Ramos (cell line): ENCODE data around the gene MYL10.

Experiments
- in situ Hi-C: fragments of 300-500 bp; cut with MboI; formaldehyde crosslinking; loops from one replicate; pipeline ENCODE4 v1.14.3; 2022; ENCODE audit warnings: low sequenced_read_pairs; ENCODE audit not compliant: unreplicated experiment

Gene MYL10

GRCh38 chr7:101599787-101600186 is 29.3 kb downstream of the MYL10 start:
- in situ Hi-C loops, result loop anchor here (10.0 kb wide), 2 partner anchors 215 to 675 kb away; partner anchors contain the start of gene CUX1

DNA sequence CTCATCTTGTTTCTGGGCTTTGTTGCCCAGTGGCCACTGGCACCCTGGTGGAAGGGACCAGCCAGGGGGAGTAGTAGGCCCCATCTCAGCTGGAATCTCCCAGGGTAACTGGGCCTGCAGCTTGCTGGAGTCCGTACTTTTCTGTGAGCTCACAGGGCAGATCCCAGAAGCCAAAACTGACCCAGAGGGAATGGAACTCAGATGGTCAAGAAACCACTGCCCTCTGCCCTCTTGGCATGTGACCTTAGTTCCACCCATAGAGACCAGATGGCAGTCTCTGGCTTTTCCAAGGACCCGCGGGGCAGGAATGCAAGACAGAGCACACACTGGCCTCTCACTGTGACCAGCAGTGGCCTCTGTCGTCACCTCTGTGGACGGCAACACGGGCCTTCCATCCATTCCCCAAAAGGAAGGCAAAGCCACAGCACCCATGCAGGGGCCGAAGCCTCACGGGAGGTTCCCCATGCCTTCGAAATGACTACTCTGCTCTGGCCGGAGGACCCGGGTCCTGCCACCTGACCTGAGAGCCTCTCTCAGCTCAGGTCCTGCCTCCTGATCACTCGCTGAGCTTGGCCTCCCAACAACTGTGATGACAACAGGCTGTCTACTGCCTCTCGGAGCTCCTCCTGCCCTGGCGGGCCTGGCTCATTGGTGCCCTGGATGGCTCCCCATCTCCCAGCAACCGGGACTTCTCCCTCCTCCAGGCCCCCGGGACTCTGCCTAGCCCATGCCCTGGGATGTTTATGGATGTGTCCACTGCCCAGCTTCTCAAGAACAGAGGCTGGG is 29.9 kb downstream of the MYL10 start:
- in situ Hi-C loops, result no loop called here

DNA sequence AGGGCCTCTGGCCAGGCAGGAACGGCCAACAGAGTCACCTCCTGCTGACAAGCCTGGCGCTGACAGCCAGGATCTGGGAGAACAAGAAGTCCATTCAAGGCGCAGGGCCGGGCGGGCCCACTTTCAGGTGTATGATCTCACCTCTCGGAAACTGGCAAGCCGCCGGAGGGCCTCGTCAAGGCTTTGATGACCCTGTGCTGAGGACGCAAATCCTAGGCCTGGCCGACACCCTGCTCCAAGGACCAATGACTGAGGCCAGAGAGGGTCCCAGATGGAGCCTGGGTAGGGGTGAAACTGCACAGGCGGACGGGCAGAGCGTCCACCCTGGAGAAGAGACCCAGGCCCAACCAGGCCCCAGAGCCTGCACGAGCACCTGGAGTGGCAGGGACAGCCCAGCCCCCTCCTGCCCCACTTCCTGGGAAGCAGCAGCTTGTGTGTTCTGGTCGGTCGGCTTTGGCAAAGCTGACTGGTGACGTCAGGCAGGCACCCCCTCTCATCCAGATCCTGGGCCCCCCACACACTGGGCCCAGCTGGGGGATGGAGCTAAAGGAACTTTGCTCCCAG is 30.6 kb downstream of the MYL10 start:
- in situ Hi-C loops, result no loop called here

DNA sequence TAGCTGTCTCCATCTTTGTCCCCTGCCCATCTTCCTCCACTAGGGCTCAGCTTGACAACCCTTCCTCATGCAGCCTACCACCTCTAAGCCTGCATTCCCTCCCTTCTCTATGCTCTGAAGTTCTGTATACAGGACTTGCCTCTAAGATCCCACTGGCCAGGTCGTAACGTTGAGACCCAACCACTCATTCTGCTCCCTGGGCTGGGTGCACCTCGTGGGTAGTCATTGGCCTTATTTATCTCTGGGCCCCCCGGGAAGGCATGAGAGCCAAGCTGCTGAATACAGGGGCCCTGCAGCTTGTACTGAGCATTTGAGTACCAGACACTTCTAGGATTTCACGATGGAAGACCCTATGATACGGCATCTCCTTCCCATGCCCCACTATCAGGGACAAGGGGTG is 31.2 kb downstream of the MYL10 start:
- in situ Hi-C loops, result no loop called here

GRCh38 chr7:101596898-101597297 is 32.2 kb downstream of the MYL10 start:
- in situ Hi-C loops, result no loop called here

- in situ Hi-C loops, result no loop called here
Measured at GRCh38 chr7:101595766-101596537, 33.1 kb downstream of the MYL10 start.

- in situ Hi-C loops, result no loop called here
Measured at GRCh38 chr7:101595246-101595645, 33.9 kb downstream of the MYL10 start.

DNA sequence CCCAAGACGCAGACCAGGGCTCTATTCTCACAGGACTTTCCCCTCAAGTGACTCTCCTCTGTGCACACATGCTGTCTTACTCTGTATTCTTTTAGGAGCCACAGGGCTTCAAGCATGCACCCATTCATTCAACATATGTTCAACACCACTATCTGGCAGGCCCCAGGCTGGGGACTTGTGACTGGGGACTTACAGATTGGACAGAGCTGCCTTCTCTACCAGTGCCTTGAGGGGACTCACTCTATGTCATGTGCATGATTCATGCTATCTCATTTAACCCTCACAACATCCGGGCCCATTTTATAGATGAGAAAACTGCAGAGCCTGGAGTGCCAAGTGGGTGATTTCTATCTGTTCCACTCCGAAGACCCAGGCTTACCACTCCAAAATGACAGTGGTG is 34.3 kb downstream of the MYL10 start:
- in situ Hi-C loops, result no loop called here

- in situ Hi-C loops, result no loop called here
Measured at GRCh38 chr7:101593556-101593955, 35.5 kb downstream of the MYL10 start.

GRCh38 chr7:101591504-101591903 is 37.6 kb downstream of the MYL10 start:
- in situ Hi-C loops, result no loop called here

DNA sequence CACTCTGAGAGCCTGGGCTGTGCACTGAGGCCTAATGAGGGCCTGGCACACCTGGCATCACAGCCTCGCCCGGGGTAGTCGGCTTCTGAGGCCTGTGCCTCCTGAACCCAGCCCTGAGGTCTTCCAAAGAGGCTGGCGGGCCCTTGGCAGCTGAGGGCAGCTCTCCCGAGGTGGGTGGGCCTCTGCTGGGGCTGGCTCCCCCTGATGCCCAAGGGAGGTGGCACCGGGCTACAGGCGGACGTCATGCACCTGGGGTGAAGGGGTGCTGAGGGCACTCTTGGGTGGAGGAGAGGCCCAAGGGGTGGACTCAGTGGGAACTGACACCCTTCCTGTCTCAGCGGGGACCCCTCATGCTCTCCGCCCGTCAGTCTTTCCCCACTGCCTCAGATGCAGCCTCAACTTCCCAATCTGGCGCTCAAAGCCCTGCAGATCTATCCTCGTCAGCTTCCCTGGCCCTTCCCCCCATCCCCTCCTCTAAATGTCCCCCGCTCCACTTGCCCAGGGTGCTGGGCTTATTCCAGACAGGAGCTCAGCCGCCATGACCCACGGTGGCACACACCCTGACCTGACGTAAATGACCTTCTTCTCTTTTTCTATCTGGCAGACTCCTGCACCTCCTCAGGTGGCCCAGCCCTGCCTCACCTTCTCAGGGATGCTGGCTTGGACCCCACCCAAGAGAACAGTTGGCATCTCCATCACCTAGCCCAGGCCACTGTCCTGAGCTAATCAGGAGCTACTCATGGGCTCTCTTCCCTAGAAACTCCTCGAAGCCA is 38.2 kb downstream of the MYL10 start:
- in situ Hi-C loops, result no loop called here

DNA sequence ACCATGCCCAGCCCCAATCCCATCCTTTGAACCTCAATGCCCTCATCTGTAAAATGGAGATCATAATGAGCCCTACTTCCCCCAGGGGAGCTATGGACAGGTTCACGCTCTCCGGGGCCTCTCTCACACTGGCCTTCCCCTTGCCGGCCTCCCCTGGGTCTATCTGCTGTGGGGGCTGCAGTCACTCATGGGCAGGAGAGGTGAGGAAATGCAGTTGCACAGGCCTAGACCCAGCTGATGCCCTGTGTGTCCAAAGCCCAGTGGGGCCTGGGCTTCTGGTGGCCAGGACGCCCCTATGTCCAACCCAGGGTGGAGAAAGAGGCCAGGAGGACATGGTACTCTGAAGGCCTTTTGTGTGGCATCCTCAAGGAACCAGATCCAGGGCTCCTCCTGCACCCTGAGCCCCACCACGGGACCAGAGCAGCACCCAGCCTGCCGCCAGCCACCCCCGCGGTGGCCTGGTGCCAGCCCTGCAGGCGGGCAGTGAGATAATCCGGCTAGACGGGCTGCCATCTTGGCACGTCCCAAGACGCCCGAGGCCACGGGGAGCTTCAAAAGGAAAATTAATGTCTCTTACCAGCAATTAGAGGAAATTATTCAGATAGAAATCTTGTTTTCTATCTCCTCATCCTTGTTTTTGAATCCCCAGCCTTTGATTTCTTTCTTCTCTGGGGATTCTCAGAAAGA is 39.0 kb downstream of the MYL10 start:
- in situ Hi-C loops, result no loop called here

DNA sequence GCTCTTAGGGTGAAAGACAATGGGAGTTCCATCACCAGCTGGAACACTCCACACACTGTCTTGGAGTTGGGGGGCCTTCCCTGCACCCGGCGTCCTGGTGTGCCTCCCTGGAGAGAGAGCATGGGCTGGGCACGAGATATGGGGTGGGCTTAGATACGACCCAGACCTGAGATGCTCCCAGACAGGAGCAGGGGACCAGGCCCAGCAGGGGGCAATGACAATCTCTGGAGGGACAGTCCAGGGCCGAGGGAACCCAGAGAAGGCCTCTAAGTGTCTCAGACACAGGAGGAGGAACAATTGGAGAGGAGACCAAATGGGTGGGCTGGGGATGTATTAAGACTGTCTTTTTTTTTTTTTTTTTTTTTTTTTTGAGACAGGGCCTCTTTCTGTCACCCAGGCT is 40.0 kb downstream of the MYL10 start:
- in situ Hi-C loops, result no loop called here

GRCh38 chr7:101588131-101588935 is 40.8 kb downstream of the MYL10 start:
- in situ Hi-C loops, result no loop called here

DNA sequence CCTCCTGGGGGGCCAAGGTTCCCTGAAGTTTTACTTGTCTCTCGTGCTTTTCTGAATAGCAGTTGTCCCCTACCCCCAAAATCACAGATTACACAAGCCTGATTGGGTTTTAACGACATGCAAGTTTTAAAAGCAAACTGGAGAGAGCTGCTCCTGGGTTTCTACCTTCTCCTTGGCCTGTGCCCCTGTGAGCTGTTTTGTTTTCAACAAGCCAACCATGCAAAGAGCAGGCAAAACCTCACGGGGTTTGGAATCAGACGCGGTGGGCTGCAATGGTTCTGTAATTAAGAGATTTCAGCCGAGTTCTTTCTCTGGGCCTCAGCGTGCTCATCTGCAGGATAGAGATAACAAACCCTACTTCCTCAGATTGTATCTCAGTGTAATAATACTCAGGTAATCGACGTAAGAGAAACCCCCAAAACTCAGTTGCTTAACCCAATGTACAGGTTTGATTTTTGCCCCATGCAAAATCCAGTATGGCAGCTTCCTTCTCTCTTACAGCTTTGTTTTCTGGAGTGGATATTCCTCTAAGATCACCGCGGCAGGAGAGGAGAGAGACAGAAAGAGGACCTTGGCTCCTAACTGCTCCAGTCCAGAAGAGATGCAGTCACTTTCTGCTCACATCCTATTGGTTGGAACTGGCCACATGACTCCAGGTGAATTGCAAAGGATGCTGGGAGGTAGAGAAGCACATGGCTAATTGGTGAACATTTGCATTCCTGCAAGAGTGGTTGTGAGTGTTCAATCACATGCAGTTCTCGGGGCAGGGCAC is 42.0 kb downstream of the MYL10 start:
- in situ Hi-C loops, result no loop called here

DNA sequence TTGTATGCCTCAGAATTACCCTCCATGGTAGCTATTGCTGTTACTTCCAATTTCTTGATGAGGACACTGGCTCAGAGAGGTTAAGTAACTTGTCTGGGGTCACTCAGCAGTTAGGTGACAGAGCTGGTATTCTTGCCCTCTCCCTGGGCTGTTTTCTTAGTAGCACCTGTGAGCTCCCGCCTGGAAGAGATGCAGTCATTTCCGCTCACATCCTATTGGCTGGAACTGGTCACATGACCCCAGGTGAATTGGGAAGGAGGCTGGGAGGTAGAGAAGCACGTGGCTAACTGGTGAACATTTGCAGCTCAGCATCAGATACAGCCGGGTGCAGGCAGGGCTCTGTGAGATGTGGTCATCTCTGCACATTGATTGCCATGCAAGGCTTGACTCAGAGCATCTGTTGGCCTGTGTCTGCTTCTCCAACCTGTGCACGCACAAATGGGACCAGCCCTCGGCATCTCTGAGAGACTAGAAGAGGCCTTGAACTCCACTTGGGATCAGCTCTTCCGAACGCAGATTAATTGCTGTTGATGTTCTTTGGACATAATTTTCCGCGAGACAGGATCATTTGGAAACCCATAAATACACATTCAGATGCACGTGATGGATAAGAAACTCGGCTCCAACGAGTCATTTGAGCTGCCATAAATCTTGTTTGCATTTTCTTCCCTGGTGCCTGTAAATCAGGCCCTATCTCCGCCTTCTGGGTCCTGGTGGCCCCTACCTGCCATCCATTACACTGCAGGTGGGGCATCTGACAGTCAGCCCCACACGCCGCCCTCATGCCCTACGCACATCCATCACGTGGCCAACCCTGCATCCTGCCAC is 42.8 kb downstream of the MYL10 start:
- in situ Hi-C loops, result no loop called here

DNA sequence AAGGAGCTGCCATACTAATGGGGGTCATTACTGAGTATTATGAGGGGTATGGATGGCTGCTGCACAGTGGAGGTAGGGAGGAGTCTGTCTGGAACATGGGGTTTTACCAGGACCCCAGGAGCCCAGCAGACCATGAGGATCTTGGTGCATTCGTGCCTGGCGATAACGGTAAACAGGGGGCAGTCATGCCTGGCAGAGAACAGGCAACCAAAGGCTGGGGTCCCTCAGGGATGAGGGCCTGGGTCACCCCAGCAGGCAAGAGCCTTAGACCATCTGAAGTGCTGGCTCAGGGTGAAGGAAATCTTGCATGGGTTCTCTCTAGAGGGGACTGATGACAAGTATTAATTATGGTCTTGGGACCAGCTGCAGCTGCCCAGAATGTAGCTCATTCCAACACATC is 46.1 kb downstream of the MYL10 start:
- in situ Hi-C loops, result no loop called here

DNA sequence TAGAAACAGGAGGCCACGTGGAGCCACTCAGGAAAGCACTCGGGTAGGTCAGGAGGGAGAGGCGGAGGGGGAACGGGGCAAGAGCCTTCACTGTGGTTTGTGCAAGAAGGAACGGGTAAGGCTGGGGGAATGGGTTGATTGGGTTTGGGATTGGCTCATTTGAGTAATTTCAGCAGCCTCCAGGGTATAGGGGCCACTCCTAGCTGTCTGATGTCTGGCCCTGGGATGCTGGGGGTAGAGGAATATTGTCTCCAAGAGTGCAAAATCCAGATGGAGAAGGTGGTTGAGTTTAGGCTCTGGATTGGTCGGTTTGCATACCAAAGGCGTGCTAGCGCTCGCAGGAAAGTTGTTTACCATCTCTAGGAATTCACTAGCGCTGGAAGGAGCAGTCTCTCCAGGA is 47.2 kb downstream of the MYL10 start:
- in situ Hi-C loops, result no loop called here
